ENCODE results near the gene SLC39A11.

The SLC39A11 gene

DNA sequence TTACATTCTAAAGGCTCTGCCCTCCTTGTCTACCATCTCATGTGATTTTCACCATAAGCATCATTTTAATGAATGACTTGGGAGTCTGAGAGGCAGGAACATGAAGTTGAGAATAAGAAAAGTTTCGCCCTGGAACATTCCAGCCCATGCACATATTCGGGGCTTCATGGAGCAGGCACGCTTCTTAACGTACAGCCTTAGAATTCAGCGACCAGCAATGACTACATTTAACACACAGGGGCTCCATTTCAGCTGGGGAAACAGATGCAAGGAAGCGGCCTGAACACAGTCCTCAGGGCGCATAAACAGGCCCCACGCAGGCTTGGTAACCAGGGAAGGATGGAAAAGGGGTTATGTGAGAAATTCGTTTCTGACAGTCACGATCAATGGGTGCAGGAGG lies 357.4 kb downstream of the SLC39A11 start:
- no peak overlapping the region for H3K9ac ChIP-seq (ENCODE audit: low read length)
- TF ChIP-seq EZH2 (optimal IDR thresholded peaks at IDR 0.05; ENCODE audit: low read depth, low read length), result no peak
- TF ChIP-seq, protein P1, sequence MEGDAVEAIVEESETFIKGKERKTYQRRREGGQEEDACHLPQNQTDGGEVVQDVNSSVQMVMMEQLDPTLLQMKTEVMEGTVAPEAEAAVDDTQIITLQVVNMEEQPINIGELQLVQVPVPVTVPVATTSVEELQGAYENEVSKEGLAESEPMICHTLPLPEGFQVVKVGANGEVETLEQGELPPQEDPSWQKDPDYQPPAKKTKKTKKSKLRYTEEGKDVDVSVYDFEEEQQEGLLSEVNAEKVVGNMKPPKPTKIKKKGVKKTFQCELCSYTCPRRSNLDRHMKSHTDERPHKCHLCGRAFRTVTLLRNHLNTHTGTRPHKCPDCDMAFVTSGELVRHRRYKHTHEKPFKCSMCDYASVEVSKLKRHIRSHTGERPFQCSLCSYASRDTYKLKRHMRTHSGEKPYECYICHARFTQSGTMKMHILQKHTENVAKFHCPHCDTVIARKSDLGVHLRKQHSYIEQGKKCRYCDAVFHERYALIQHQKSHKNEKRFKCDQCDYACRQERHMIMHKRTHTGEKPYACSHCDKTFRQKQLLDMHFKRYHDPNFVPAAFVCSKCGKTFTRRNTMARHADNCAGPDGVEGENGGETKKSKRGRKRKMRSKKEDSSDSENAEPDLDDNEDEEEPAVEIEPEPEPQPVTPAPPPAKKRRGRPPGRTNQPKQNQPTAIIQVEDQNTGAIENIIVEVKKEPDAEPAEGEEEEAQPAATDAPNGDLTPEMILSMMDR (IDR thresholded peaks at IDR 0.05; ENCODE audit: low read length), result no peak
- no peak for TF ChIP-seq EZH2phosphoT487 (IDR thresholded peaks at IDR 0.05; ENCODE audit: low read length)
- H3K4me3 ChIP-seq (ENCODE audit: low read length), result no peak overlapping the region
- no peak for DNase-seq
- no peaks in the 10 kb centered on the region for H3F3A ChIP-seq (ENCODE audit: insufficient read depth, low read length)
- no peaks in the 10 kb centered on the region for H3K27me3 ChIP-seq (replicated peaks; ENCODE audit: insufficient read depth, low read length)
- no peaks in the 10 kb centered on the region for H3K9me3 ChIP-seq (replicated peaks; ENCODE audit: insufficient read depth, low read length)
- no peaks in the 10 kb centered on the region for H3K4me1 ChIP-seq (ENCODE audit: low read length)
- no peaks in the 10 kb centered on the region for H3K79me2 ChIP-seq (ENCODE audit: low read length)
- H3K27ac ChIP-seq (ENCODE audit: low read length), result no peak overlapping the region
- H3K4me2 ChIP-seq (ENCODE audit: low read depth, low read length), result no peak overlapping the region
- H3K9me2 ChIP-seq (replicated peaks; ENCODE audit: insufficient read depth, low read length), result no peaks in the 10 kb centered on the region
- no peaks in the 10 kb centered on the region for H4K20me1 ChIP-seq (ENCODE audit: insufficient read depth, low read length)
- H2AFZ ChIP-seq (ENCODE audit: low read length), result no peak overlapping the region
- no peaks in the 10 kb centered on the region for H3K36me3 ChIP-seq (replicated peaks; ENCODE audit: insufficient read depth, low read length)

GRCh38 chr17:72734613-72735012 lies 357.9 kb downstream of the SLC39A11 start:
- no peaks in the 10 kb centered on the region for H4K20me1 ChIP-seq (ENCODE audit: insufficient read depth, low read length)
- no peaks in the 10 kb centered on the region for H3K9me3 ChIP-seq (replicated peaks; ENCODE audit: insufficient read depth, low read length)
- no peaks in the 10 kb centered on the region for H3K27me3 ChIP-seq (replicated peaks; ENCODE audit: insufficient read depth, low read length)
- H3K79me2 ChIP-seq (ENCODE audit: low read length), result no peaks in the 10 kb centered on the region
- H3F3A ChIP-seq (ENCODE audit: insufficient read depth, low read length), result no peaks in the 10 kb centered on the region
- no peak overlapping the region for H3K4me3 ChIP-seq (ENCODE audit: low read length)
- DNase-seq, result no peak
- H2AFZ ChIP-seq (ENCODE audit: low read length), result no peak overlapping the region
- no peak overlapping the region for H3K9ac ChIP-seq (ENCODE audit: low read length)
- no peak overlapping the region for H3K27ac ChIP-seq (ENCODE audit: low read length)
- H3K36me3 ChIP-seq (replicated peaks; ENCODE audit: insufficient read depth, low read length), result no peaks in the 10 kb centered on the region
- TF ChIP-seq, protein P1 (IDR thresholded peaks at IDR 0.05; ENCODE audit: low read length), result no peak
- no peak for TF ChIP-seq EZH2phosphoT487 (IDR thresholded peaks at IDR 0.05; ENCODE audit: low read length)
- H3K4me1 ChIP-seq (ENCODE audit: low read length), result no peaks in the 10 kb centered on the region
- no peaks in the 10 kb centered on the region for H3K9me2 ChIP-seq (replicated peaks; ENCODE audit: insufficient read depth, low read length)
- H3K4me2 ChIP-seq (ENCODE audit: low read depth, low read length), result no peak overlapping the region

DNA sequence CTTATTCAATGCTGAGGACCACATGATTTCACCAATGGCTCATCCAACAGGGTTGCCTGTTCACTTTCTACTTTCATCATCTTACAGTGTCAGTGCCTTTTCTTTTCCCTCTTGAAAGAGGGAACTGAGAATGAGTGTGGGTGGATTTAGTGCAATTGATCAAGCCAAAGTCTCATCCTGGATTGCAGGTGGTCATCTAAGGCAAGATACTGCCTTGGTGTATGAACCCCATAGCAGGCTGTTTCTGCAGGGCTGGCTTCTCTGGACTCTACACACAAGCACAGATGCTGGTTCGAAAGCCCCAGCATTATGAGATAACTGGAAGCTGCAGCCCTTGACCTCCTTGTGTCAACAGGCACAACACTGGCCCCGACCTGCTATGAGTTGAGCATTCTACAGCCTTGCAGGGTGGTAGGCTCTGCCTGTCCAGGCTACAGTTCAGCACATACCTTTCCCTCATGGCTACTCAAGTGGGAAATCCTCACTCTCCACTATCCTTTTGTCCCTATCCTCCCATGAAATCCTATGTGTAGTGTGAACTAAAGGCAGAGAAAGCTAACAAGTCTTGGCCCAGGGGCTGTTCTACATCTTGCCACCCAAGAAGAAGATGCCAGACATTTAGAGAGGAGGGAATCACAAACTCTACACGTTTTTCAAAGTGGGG lies 358.7 kb downstream of the SLC39A11 start:
- H3K4me1 ChIP-seq (ENCODE audit: low read length), result no peaks in the 10 kb centered on the region
- TF ChIP-seq, protein P1 (IDR thresholded peaks at IDR 0.05; ENCODE audit: low read length), result no peak
- no peak for TF ChIP-seq EZH2phosphoT487 (IDR thresholded peaks at IDR 0.05; ENCODE audit: low read length)
- TF ChIP-seq EZH2 (optimal IDR thresholded peaks at IDR 0.05; ENCODE audit: low read depth, low read length), result no peak
- no peaks in the 10 kb centered on the region for H3K9me3 ChIP-seq (replicated peaks; ENCODE audit: insufficient read depth, low read length)
- no peaks in the 10 kb centered on the region for H3K27me3 ChIP-seq (replicated peaks; ENCODE audit: insufficient read depth, low read length)
- no peaks in the 10 kb centered on the region for H4K20me1 ChIP-seq (ENCODE audit: insufficient read depth, low read length)
- H3K36me3 ChIP-seq (replicated peaks; ENCODE audit: insufficient read depth, low read length), result no peaks in the 10 kb centered on the region
- H3K4me2 ChIP-seq (ENCODE audit: low read depth, low read length), result no peak overlapping the region
- H3K9ac ChIP-seq (ENCODE audit: low read length), result no peak overlapping the region
- H3K9me2 ChIP-seq (replicated peaks; ENCODE audit: insufficient read depth, low read length), result no peaks in the 10 kb centered on the region
- no peak overlapping the region for H3K27ac ChIP-seq (ENCODE audit: low read length)
- no peak overlapping the region for H2AFZ ChIP-seq (ENCODE audit: low read length)
- no peaks in the 10 kb centered on the region for H3F3A ChIP-seq (ENCODE audit: insufficient read depth, low read length)
- no peaks in the 10 kb centered on the region for H3K79me2 ChIP-seq (ENCODE audit: low read length)
- no peak for DNase-seq
- no peak overlapping the region for H3K4me3 ChIP-seq (ENCODE audit: low read length)

All from MM.1S (cell line).